ENCODE results near the gene ARID1B.

The ARID1B gene

GRCh38 chr6:157091856-157092460 is 314.8 kb downstream of the ARID1B start:
- no peak overlapping the region for H3K4me3 ChIP-seq (ENCODE audit: control insufficient read depth, low read depth, low read length)
- no peak for DNase-seq (ENCODE audit: low read depth)
- no peak for TF ChIP-seq CTCF (IDR thresholded peaks at IDR 0.05; ENCODE audit: control insufficient read depth, insufficient read depth, low read depth, low read length, missing control alignments)

- no peak overlapping the region for H3K4me3 ChIP-seq (ENCODE audit: control insufficient read depth, low read depth, low read length)
- no peak for DNase-seq (ENCODE audit: low read depth)
- TF ChIP-seq CTCF (IDR thresholded peaks at IDR 0.05; ENCODE audit: control insufficient read depth, insufficient read depth, low read depth, low read length, missing control alignments): no peak
These were observed 315.6 kb downstream of the ARID1B start for GRCh38 chr6:157092736-157093135.

GRCh38 chr6:157093536-157093935 is 316.4 kb downstream of the ARID1B start:
- no peak for TF ChIP-seq CTCF (IDR thresholded peaks at IDR 0.05; ENCODE audit: control insufficient read depth, insufficient read depth, low read depth, low read length, missing control alignments)
- H3K4me3 ChIP-seq (ENCODE audit: control insufficient read depth, low read depth, low read length): no peak overlapping the region
- DNase-seq (ENCODE audit: low read depth): no peak

GRCh38 chr6:157094038-157094437 is 316.9 kb downstream of the ARID1B start:
- H3K4me3 ChIP-seq (ENCODE audit: control insufficient read depth, low read depth, low read length): no peak overlapping the region
- TF ChIP-seq CTCF (IDR thresholded peaks at IDR 0.05; ENCODE audit: control insufficient read depth, insufficient read depth, low read depth, low read length, missing control alignments): no peak
- no peak for DNase-seq (ENCODE audit: low read depth)

- no peak for TF ChIP-seq CTCF (IDR thresholded peaks at IDR 0.05; ENCODE audit: control insufficient read depth, insufficient read depth, low read depth, low read length, missing control alignments)
- H3K4me3 ChIP-seq (ENCODE audit: control insufficient read depth, low read depth, low read length): no peak overlapping the region
- no peak for DNase-seq (ENCODE audit: low read depth)
These were observed 317.9 kb downstream of the ARID1B start for GRCh38 chr6:157095084-157095483.

GRCh38 chr6:157095569-157095968 is 318.4 kb downstream of the ARID1B start:
- no peak for DNase-seq (ENCODE audit: low read depth)
- TF ChIP-seq CTCF (IDR thresholded peaks at IDR 0.05; ENCODE audit: control insufficient read depth, insufficient read depth, low read depth, low read length, missing control alignments): no peak
- H3K4me3 ChIP-seq (ENCODE audit: control insufficient read depth, low read depth, low read length): no peak overlapping the region

GRCh38 chr6:157096105-157096504 is 318.9 kb downstream of the ARID1B start:
- H3K4me3 ChIP-seq (ENCODE audit: control insufficient read depth, low read depth, low read length): no peak overlapping the region
- DNase-seq (ENCODE audit: low read depth): no peak
- TF ChIP-seq CTCF (IDR thresholded peaks at IDR 0.05; ENCODE audit: control insufficient read depth, insufficient read depth, low read depth, low read length, missing control alignments): no peak
